GM18508 (cell line): Measurements from ENCODE around the gene F12.

Source experiments
- ATAC-seq: cut with Tn5 transposase; IDR thresholded peaks from one replicate; pipeline ENCODE4 v1.9.1; 2021; ENCODE audit warnings: moderate number of reproducible peaks; ENCODE audit not compliant: insufficient read depth, unreplicated experiment

The F12 gene

DNA sequence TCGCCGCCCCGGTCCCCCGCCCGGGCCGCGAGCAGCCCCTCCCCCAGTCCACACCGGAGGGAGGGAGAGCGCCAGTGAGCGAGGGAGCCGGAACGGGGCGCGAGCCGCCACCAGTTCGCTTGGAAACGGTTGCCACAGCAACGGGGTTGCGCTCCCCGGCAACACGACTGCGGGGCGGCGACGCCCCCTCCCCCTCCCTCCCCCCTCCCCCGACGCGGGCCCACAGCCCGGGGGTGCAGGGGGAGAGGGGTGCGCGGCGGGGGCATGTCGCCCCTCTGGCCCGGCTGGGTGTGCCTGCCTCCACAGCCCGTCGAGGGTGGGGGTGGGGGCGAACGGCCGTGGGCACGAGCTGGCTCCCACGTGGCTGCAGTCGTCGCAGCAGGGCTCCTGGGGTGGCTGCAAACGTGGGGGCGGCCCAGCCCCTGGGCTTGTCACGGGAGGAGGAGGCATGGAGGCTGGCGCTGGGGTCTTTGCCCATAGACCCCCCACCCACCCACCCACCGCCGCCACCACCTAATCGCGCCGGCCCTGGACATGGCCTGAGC is 37.8 kb upstream of the F12 start:
- no peak for ATAC-seq

DNA sequence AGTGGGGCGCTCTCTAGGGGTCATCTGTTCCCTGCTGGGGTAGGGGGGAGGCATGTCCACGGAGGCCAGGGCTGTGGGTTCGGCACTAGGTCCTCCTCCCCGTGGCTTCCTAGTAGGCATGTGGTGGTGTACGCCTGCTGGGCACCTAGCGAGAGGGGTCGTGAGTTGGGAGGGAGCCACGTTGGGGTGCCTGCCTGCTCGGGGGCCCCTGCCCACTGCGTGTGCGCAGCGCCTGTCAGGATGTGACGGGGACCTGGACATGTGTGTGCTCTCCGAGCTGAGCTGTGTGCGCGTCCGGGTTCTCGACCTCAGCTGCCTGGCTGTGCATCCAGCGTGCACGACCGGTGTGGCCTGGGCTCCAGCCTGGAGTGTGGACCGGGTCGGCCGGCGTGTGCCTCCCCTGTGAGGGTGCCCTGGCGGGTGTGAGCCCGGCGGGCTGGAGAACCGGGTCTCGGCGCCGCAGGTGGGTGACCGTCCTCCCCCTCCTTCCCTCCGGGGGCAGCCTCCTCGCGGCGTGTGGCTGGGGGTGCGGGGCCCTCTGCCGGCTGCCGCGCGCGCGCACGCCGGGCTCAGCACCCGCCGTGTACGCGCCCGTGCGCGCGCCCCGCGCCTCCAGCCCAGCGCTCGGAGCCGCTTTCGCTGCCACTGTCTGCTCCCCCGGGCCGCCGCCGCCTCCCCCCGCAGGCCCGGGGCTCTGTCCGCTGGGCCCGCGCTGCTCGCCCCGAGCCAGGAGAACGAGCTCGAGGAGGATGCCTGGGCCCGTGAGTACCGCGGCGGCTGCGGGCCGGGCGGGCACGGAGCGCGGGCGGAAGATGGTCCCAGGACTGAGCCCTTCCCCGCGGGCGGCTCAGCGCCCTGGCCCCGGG is 37.1 kb upstream of the F12 start, which contains the start of gene PRR7:
TSS of gene PRR7 (plus strand) at position 615 of the 866 bp plus-strand sequence. CDS start 8,254 bp downstream, outside the sequence.
- no peak for ATAC-seq

DNA sequence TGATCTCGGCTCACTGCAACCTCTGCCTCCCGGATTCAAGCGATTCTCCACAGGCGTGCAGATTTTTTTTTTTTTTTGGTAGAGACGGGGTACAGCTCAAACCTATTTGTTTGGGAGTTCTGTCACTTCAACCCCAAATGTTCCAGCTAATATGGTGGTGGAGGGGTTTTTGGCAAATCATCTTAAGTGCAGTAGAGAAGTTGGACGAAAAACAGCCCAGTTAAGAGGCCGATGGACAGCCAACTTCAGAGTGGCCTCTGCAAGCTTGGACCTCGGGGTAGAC is 36.5 kb upstream of the F12 start:
- ATAC-seq = no peak

DNA sequence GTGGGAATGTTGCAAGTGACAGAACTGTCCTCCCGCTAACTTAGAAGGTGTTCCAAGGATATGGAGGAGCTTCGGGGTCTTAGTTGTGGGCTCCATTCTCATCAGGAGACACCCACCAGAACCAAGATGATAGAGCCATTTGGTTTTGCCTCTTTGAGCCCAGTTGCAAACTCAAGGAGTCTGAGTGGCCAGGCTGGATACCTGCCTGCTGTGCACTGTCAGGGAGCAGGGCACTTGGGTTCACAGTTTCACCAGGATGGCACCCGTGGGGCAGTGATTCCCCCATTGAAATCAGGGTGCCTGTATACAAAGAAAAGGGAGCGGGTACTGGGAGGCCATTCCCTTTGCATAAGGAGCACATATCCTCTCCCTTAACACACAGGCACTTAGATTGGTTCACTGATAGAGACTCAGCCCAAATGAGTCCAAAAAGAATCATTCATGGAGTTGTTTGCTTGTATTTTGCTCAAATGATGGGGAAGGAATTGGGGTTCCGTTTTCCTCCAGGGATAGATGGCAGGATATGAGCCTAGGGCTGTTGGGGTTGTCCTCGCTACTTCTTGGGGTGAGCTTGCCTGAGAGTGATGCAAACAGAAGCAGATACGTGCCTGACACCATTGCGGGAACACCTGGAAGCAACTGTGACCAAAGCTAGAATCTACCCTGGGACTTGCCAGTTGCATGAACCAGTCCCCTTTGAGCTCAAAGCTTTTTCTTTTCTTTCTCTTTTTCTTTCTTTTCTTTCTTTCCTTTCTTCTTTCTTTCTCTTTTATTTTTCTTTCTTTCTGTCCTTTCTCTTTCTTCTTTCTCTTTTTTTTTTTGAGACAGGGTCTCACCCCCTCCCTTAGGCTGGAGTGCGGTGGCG is 35.9 kb upstream of the F12 start:
- no peak for ATAC-seq

DNA sequence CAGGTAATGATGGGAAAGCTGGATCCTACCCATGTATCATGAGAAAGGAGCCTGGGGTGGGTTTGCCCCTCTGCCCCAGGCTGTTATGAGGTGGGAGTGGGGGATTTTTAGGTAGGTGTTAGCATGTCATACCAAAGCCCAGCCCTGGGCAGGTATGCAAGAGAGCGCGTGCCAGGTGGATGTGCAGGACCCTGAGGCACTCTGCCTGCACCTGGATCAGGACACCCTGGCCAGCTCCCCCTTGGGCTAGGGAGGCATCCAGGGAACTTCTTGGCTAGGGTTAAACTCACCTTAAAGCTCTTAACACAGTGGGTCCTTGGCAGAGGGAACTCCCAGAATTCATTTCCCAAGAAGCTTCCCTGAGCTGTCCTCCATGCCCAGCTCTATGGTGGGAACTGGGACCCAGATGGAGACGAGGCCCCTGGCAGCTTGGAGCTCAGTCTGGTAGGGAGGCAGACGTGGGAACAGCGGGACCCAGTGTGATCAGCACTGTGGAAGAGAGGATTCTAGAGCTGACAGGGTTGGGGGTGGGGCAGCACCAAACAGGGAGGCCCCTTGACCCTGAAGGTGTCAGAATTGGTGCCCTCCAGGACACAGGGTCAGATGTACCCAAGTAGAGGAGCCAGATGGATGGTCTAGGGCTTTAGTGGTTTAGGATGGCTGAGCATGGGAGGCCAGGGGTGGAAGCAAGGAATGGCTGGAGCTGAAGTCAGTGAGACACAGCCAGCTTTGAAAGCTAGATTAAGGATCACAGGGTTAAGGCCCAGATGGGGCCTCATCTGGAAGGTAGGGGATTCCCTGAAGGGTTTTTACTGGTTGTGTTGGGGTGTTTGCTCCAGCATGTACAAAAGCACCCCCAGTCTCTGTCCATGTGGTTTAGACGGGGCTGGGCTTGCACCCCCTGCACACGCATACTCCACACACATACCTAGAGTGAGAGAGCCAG is 35.0 kb upstream of the F12 start:
- ATAC-seq = no peak

DNA sequence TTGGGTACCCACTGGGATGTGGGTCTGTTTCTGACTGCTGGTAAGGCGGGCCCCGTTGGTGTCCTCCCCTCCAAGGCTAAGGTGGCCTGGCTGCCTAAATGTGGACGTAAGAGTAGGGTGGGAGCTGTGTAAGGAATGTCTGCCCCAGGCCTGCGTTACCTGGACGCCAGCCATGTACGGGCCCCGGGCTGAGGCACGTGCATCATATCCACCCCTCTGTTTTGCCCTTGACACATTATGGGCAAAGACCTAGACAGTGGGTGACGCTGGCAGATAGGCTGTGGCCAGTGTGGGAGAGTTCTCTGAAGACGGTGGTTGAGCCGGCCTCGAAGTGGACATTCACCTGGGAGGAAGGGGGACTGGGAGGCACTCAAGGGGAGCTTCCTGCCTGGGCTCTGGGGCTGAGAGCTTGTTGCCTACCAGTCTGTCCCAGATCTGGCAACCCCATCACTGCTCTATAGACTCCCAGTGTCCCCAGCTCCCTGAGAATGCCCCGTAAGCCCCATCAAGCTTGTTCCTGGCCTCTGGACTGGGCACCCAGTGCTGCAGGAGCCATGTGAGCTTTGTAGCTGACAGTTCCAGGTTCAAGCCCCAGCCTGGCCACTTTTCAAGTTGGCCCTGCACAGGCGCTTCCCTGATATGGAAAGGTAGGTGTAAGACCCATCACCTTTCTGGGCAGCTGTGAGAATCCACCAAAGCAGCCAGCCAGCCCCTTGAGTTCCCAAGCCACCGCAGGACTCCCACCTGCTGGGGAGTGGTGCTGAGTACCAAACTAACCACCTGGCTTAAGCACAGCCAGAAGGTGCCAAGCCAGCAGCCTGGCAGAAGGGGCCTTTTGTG is 34.0 kb upstream of the F12 start:
- no peak for ATAC-seq

DNA sequence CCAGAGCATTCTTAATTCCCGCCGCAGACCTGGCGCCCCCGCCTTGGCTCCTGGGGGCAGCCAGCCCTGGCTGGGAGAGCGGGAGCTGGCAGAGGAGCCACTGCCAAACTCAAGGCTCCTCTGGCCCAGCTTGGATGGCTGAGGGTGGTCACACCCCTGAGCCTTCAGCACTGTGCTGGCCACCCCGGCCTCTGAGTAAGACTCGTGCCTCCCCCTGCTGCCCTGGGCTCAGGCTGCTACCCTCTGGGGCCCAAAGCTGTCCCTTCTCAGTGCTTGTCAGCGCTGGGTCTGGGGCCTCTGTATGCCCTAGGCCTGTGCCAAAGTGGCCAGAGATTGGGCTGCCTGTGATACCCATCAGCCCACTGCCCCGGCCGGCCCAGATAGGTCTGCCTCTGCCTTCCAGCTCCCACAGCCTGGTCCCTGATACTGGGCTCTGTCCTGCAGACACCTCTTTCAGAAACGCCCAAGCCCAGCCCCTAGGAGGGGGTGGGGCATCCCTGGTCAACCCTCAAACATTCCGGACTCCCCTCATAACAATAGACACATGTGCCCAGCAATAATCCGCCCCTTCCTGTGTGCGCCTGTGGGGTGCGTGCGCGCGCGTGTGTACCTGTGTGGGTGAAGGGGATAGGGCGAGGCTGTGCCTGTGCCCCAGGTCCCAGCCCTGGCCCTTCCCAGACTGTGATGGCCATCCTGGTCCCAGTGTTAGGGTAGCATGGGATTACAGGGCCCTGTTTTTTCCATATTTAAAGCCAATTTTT is 32.9 kb upstream of the F12 start:
- no peak for ATAC-seq

DNA sequence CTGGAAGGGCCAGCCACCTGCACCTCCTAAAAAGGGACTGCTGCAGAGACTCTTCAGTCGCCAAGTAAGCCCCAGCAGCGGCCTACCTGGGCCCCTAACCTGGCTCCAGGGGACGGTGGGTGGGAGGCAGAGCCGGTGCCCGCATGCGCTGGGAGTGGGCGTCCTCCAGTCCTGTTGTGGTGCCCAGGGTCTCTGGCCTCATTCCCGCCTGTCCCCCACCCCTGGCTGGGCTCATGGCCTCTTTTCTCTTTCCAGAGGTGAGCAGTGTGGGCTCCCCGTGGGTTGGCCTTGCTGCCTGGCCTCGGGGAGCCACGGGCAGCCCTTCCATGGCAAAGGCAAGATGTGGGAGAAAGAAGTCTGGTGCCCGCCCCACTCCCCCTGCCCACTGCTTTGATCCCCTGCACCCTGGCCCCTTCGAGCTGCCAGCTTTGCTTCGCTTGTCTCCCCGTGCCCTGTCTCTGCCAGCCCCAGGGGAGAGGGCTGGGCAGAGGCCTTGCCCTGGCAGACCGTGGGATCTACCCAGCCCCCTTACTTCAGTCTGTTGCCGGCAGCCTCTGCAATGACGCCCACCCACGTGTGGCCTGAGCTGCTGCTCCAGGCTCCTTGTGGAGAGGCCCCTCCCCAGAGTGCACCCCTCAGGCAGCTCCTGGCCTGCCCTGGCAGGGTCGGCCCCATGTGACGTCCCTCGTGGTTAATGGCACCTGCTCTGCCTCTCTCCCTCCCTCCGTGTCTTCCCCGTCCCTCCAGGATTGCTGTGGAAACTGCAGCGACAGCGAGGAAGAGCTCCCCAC is 31.8 kb upstream of the F12 start:
- ATAC-seq = no peak

DNA sequence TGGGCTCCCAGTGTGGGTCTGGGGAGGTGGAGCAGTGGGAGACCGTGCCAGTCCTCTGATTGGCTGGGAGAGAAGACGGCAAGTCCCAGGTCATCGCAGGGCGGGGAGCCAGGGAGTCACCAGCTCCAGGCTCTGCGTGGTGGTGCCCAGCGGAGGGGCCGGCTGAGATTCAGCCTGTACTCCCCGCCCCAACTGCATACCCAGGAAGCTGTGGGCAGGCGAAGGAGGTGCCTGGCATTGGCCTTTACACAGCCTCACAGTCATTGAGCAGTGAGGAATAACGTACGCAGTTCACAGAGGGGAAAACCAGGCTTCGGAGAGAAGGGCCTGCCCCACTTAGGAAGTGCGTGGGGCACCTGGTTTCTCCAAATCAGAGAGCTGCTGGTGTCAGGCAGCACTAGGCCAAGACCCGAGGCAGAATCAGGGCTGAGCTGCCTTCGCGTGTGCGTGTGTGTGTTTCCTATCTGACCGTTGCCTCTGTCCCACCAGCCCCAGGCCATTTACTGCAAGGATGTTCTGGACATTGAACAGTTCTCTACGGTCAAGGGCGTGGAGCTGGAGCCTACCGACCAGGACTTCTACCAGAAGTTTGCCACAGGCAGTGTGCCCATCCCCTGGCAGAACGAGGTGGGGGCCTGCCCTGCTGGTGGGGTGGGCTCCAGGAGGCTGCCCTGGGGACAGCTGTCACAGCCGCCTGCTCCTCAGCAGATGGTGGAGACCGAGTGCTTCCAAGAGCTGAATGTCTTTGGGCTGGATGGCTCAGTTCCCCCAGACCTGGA is 31.0 kb upstream of the F12 start:
- no peak for ATAC-seq

DNA sequence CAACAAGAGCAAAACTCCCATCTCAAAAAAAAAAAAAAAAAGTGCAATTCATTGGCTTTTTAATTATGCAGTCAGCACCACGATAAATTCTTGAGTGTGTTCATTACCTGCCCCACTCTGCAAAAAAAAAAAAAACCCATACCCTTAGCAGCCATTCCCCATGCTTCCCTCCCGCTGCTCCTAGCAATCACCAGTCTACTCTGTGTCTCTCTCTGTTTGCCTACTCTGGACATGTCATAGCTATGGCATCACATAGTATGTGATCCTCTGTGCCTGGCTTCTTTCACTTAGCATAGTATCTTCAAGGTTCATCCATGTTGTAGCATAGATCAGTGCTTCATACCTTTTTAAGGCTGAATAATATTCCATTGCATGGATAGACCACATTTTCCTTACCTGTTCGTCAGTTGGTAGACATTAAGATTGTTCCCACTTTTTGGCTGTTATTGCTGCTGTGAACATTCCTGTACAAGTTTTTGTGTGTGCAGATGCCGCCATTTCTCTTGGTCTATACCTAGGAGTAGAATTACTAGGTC is 30.2 kb upstream of the F12 start:
- no peak for ATAC-seq

DNA sequence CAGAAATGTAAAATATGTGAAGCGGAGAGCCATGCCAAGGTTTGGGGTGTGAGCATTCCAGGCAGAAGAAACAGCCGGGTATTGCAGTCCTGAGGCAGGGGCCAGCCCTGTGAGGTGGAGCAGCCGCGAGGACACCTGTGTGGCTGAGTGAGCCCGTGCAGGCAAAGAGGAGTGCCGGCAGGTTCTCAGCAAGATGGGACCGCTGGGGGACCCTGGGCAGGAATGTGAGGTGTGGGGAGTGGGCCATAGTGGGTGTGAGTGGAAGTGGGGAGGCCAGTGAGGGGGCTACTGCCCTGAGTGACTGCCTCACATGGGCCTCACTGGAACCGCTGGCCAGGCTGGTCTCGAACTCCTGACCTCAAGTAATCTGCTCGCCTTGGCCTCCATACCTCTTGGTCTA is 29.1 kb upstream of the F12 start:
- no peak for ATAC-seq

DNA sequence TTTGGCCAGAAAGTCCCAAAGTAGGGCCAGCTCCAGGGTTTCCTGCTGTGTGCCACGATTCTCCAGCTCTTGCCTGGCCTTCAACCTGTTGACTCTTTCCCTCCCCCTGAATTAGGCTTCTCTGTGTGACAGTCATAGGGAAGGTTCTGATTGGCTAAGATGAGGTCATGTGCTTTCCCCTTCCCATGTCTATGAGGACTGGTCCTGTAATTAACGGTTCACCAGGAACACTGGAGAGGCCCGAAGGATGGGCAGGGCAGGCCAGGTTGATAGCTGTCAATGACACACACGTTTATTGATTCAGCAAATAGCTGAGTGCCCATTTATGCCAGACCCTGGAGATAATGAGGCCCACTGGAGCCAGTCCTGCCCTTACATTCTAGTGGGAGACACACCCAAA is 28.3 kb upstream of the F12 start:
- no peak for ATAC-seq

DNA sequence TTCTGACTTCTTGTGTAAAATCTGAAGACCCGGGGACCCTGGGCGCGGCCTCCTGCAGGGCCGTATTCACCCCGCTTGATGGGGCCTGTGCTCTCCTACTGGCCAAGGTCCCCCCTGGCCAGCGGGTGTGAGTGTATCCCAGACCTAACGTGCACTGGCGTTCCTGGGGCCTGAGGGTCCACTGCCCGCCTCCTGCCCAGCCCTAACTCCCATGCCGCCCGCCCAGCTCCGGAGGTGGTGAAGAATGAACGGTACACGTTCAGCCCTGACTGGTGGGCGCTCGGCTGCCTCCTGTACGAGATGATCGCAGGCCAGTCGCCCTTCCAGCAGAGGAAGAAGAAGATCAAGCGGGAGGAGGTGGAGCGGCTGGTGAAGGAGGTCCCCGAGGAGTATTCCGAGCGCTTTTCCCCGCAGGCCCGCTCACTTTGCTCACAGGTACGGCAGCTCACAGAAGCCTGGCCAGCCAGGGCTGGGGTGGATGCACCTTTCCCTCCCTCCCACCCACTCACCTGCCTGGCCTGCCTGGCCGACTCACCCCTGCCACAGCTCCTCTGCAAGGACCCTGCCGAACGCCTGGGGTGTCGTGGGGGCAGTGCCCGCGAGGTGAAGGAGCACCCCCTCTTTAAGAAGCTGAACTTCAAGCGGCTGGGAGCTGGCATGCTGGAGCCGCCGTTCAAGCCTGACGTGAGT is 26.6 kb upstream of the F12 start:
- ATAC-seq = no peak

DNA sequence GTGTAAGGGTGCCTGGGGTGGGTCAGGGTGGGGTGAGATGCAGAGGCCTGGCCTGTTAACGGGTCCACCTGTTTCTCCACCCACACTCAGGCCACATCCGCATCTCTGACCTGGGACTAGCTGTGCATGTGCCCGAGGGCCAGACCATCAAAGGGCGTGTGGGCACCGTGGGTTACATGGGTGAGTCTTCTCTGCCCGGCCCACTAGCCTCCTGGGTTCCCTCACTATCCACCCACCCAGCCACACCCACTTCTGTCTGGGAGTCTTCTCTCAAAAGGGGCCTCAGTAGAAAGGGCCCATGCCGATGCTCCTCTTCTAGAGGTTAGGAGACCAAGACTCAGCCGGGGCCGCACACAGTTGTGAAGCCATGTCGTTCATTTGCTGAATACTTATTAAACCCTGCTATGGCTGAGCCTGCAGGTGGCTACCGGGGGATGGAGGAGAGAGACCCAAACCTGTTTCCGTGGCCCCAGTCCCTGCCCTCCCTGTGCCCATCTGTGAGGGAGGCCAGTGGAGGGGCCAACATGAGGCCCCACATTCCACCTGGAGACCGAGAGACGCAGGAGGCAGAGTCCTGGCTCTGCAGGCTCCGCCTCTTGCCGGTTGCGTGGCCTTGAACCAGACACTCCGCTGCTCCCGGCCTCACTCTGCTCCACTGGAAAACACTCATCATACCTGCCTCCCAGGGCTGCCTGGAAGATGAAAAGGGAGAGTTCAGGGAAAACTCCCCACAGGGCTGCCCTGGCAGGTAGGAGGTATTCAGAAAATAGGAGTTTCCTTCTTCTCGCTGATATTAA is 25.8 kb upstream of the F12 start:
- ATAC-seq = no peak

DNA sequence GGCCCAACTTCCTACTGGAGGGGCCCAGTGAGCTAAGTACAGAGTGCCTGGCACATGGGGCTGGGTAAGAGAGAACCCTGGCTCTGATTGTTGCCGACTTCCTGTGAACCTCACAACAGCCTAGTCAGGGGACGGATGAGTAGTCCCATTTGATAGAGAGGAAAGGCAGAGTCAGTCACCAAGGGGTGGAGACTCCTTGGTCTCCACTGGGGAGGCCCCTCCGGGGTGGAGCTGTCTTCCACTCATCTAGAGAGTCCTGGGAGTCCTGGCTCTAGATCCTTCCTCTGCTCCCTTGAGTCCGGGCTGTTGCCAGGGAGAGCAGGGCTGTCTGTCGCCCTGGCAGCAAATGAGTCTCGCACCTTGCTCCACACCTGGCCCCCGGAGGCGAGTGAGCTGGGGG is 25.1 kb upstream of the F12 start:
- no peak for ATAC-seq
